Endodermal cell (in vitro differentiated cells): ENCODE measurements around the gene PKNOX1. TPM values are rescaled to one million over a fixed set of nuclear protein-coding genes. Genes with fewer than 3 reads are reported as not detected.
"Not testable (repeated sequence)": the region's sequence is repeated elsewhere in the genome, so short reads cannot be mapped to it uniquely, and the experiment has no call there.

Experiments used
- DNase-seq: peaks from one replicate; pipeline ENCODE4 v3.0.0-alpha.2; 2017
- H3K27ac ChIP-seq: 2 replicates; pipeline ENCODE4 v1.5.1; 2013; ENCODE audit warnings: mild to moderate bottlenecking, low read depth, low read length, moderate library complexity
- H3K27me3 ChIP-seq: 2 replicates; pipeline ENCODE4 v1.6.1; 2013; ENCODE audit warnings: mild to moderate bottlenecking, low read length, moderate library complexity; ENCODE audit not compliant: insufficient read depth, control insufficient read depth, poor library complexity, severe bottlenecking
- H3K36me3 ChIP-seq: 2 replicates; pipeline ENCODE4 v1.7.0; 2013; ENCODE audit warnings: mild to moderate bottlenecking, low read length, moderate library complexity; ENCODE audit not compliant: control insufficient read depth, insufficient read depth
- H3K4me1 ChIP-seq: one replicate; pipeline ENCODE4 v1.7.0; 2013; ENCODE audit warnings: low read length; ENCODE audit not compliant: control insufficient read depth, insufficient read depth
- H3K4me3 ChIP-seq: 2 replicates; pipeline ENCODE4 v1.5.1; 2013; ENCODE audit warnings: mild to moderate bottlenecking, low read length, moderate library complexity
- H3K9ac ChIP-seq: 2 replicates; pipeline ENCODE4 v1.6.1; 2013; ENCODE audit warnings: mild to moderate bottlenecking, low read length, moderate library complexity; ENCODE audit not compliant: poor library complexity, severe bottlenecking; ENCODE audit errors: extremely low read depth
- H3K9me3 ChIP-seq: 2 replicates; pipeline ENCODE4 v1.6.1; 2013; ENCODE audit warnings: mild to moderate bottlenecking, low read length, moderate library complexity; ENCODE audit not compliant: control insufficient read depth
- H3K27ac Mint-ChIP-seq: 2 replicates; pipeline ENCODE4 v1.8.0; 2020; ENCODE audit warnings: mixed read lengths
- H3K27me3 Mint-ChIP-seq: 2 replicates; pipeline ENCODE4 v1.8.0; 2021; ENCODE audit warnings: mild to moderate bottlenecking, mixed read lengths; ENCODE audit not compliant: insufficient read depth
- H3K36me3 Mint-ChIP-seq: 2 replicates; pipeline ENCODE4 v1.8.0; 2020; ENCODE audit warnings: low read depth, mixed read lengths
- H3K4me1 Mint-ChIP-seq: 2 replicates; pipeline ENCODE4 v1.8.0; 2020; ENCODE audit warnings: mixed read lengths
- H3K4me3 Mint-ChIP-seq: 2 replicates; pipeline ENCODE4 v1.8.0; 2020; ENCODE audit warnings: mild to moderate bottlenecking, moderate library complexity, mixed read lengths
- H3K9me3 Mint-ChIP-seq: 2 replicates; pipeline ENCODE4 v1.8.0; 2020; ENCODE audit warnings: mild to moderate bottlenecking, mixed read lengths
- WGBS, 2 experiments: methylation state at CpG; one replicate each; pipeline versions ENCODE4 v1.1.5 to v1.1.7; 2013; ENCODE audit warnings: missing lambda C conversion rate in 2 of 2, mixed read lengths in 1 of 2; ENCODE audit not compliant: insufficient coverage in 1 of 2, insufficient read length in 1 of 2; 5-methylcytosine and 5-hydroxymethylcytosine counted together
- total RNA-seq, 2 donors: library from RNA; stranded (reverse); fragmentation: NEBNext Ultra II Directional in 1 of 2; extraction: Animal tissue kit (Norgen Biotek cat#: 25700) in 1 of 2; gene quantifications; 2 replicates in 1 of 2; 3 replicates in 1 of 2; pipeline ENCODE4 v1.2.1, GENCODE V29; 2021
- TF ChIP-seq, protein P1 (sequence below): fragments of 200-600 bp; sonication (generic); conservative IDR thresholded peaks from 2 replicates; pipeline ENCODE4 v1.5.0; 2021; ENCODE audit warnings: antibody characterized with exemption, mild to moderate bottlenecking

Gene PKNOX1
- total RNA-seq, 2 donors from 2014 or later = 25.9 to 29.9 TPM

DNA sequence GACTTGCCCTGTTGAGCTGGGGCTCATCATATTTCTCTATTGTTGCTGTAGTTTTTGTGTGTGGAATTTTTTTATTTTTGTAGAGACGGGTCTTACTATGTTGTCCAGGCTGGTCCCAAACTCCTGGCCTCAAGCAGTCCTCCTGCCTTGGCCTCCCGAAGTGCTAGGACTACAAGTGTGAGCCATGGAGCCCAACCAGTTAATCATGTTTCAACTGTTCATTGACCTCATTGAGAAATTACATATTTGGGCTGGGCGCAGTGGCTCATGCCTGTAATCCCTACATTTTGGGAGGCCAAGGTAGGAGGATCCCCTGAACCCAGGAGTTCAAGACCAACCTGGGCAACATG is 9.2 kb upstream of the PKNOX1 start:
- Histone ChIP-seq H3K4me1 (peaks cover 2% of the 10 kb centered on the region), H3K27me3 (no peaks in the 10 kb centered on the region), H3K9me3 (no peaks in the 10 kb centered on the region), H3K9ac (no peak overlapping the region), H3K27ac (no peak overlapping the region), H3K36me3 (no peaks in the 10 kb centered on the region), H3K4me3 (no peak overlapping the region)
- Mint-ChIP-seq H3K27me3 (no peaks in the 10 kb centered on the region), H3K4me1 (peaks cover 16% of the 10 kb centered on the region), H3K27ac (no peak overlapping the region), H3K36me3 (peaks cover 2% of the 10 kb centered on the region), H3K4me3 (no peak overlapping the region), H3K9me3 (no peaks in the 10 kb centered on the region)
- TF ChIP-seq, protein P1, sequence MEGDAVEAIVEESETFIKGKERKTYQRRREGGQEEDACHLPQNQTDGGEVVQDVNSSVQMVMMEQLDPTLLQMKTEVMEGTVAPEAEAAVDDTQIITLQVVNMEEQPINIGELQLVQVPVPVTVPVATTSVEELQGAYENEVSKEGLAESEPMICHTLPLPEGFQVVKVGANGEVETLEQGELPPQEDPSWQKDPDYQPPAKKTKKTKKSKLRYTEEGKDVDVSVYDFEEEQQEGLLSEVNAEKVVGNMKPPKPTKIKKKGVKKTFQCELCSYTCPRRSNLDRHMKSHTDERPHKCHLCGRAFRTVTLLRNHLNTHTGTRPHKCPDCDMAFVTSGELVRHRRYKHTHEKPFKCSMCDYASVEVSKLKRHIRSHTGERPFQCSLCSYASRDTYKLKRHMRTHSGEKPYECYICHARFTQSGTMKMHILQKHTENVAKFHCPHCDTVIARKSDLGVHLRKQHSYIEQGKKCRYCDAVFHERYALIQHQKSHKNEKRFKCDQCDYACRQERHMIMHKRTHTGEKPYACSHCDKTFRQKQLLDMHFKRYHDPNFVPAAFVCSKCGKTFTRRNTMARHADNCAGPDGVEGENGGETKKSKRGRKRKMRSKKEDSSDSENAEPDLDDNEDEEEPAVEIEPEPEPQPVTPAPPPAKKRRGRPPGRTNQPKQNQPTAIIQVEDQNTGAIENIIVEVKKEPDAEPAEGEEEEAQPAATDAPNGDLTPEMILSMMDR = no peak
- 50 to 63% methylated on average over 2 to 3 of the region's 3 CpGs for WGBS, 2 experiments
- DNase-seq = no peak

DNA sequence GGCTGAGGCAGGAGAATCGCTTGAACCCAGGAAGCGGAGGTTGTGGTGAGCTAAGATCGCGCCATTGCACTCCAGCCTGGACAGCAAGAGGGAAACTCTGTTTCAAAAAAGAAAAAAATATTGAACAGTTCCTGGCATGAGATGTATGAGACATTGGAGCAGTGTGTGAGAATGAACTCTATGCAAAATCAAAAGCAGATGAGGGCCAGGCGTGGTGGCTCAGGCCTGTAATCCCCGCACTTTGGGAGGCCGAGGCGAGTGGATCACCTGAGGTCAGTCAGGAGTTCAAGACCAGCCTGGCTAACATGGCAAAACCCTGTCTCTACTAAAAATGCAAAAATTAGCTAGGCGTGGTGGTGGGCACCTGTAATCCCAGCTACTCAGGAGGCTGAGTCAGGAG is 6.7 kb upstream of the PKNOX1 start:
- not testable (repeated sequence) for H3K36me3 Mint-ChIP-seq, H3K9ac ChIP-seq, H3K9me3 Mint-ChIP-seq, H3K4me3 Mint-ChIP-seq, H3K4me3 ChIP-seq, H3K27me3 ChIP-seq, DNase-seq, H3K27ac ChIP-seq, H3K36me3 ChIP-seq, H3K9me3 ChIP-seq, H3K27ac Mint-ChIP-seq, H3K27me3 Mint-ChIP-seq
- 95 to 98% methylated on average over 9 of the region's 9 CpGs for WGBS, 2 experiments
- H3K4me1 ChIP-seq = peaks cover 10% of the 10 kb centered on the region
- H3K4me1 Mint-ChIP-seq = peaks cover 25% of the 10 kb centered on the region

DNA sequence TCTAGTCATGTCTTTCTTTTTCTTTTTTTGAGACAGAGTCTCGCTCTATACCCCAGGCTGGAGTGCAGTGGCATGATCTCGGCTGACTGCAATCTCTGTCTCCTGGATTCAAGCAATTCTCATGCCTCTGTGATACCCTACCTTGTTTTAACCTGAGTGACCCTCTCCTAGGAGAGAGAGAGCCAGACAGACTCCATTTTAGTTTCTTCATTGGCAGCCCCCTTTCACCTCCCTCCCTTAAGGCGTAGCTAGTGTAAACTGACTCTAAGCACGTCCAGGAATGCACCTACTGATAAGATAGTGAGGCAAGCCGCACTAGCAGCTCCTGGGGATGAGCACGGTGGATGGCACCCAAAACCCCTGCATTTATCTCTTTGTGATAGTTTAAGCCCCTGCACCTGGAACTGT is 5.2 kb upstream of the PKNOX1 start:
- DNase-seq = no peak

More for the DNA sequence above, 5.2 kb upstream of the PKNOX1 start:
- Mint-ChIP-seq H3K4me3 (no peak overlapping the region), H3K4me1 (peaks cover 33% of the 10 kb centered on the region), H3K36me3 (no peaks in the 10 kb centered on the region), H3K27me3 (no peaks in the 10 kb centered on the region), H3K9me3 (no peaks in the 10 kb centered on the region), H3K27ac (peak overlapping the region; percentile 94)
- H3K9ac ChIP-seq = no peak overlapping the region
- no peaks in the 10 kb centered on the region for H3K27me3 ChIP-seq
- H3K36me3 ChIP-seq = no peaks in the 10 kb centered on the region
- WGBS, 2 experiments = 61 to 83% methylated on average over 5 to 6 of the region's 6 CpGs
- H3K9me3 ChIP-seq = no peaks in the 10 kb centered on the region
- H3K4me1 ChIP-seq = peaks cover 17% of the 10 kb centered on the region
- no peak overlapping the region for H3K4me3 ChIP-seq
- TF ChIP-seq, protein P1 = no peak
- H3K27ac ChIP-seq = no peak overlapping the region
